Activated naive CD8-positive, alpha-beta T cell treated with anti-CD3 and anti-CD28 coated beads, Interleukin-2, amount 10 ng/mL, durations not matched to agents 7 days and 5 days (primary cell): Measurements from ENCODE around the gene SLC18A2. TPM values are rescaled to one million over a fixed set of nuclear protein-coding genes. Genes with fewer than 3 reads are reported as not detected.

ENCODE experiments used
- ATAC-seq: fragments of 150-1000 bp; cut with Tn5 transposase; one replicate; pipeline ENCODE4 v1.10.0; 2021; ENCODE audit warnings: low read depth, moderate library complexity
- POLR2A ChIA-PET: fragments of 350-600 bp; sonication (Branson Sonifier 250); formaldehyde crosslinking; loops from one replicate; lab custom pipeline; 2021; ENCODE audit warnings: antibody characterized with exemption; lab: Charles Lee
- DNase-seq: peaks from one replicate; pipeline ENCODE4 v3.0.0; 2021
- H3K27ac Mint-ChIP-seq: one replicate; pipeline ENCODE4 v1.8.0; 2022; ENCODE audit warnings: mild to moderate bottlenecking, mixed read lengths
- H3K27me3 Mint-ChIP-seq: one replicate; pipeline ENCODE4 v1.8.0; 2022; ENCODE audit warnings: mild to moderate bottlenecking, moderate library complexity, mixed read lengths
- H3K36me3 Mint-ChIP-seq: one replicate; pipeline ENCODE4 v1.8.0; 2021; ENCODE audit warnings: mild to moderate bottlenecking, mixed read lengths
- H3K4me1 Mint-ChIP-seq: one replicate; pipeline ENCODE4 v1.8.0; 2021; ENCODE audit warnings: mixed read lengths
- H3K4me3 Mint-ChIP-seq: one replicate; pipeline ENCODE4 v1.8.0; 2022; ENCODE audit warnings: mild to moderate bottlenecking, moderate library complexity, mixed read lengths
- H3K9me3 Mint-ChIP-seq: one replicate; pipeline ENCODE4 v1.8.0; 2021; ENCODE audit warnings: mixed read lengths
- total RNA-seq, 2 experiments: library from RNA; stranded (reverse); gene quantifications; one replicate each; pipeline ENCODE4 v1.2.3, GENCODE V29; 2021

The SLC18A2 gene
- total RNA-seq, 2 experiments from 2014 or later, result 0.14 to 0.17 TPM

GRCh38 chr10:117320050-117320665 lies 79.2 kb downstream of the SLC18A2 start:
- ATAC-seq, result no peak
- H3K4me1 Mint-ChIP-seq, result no peaks in the 10 kb centered on the region
- H3K27me3 Mint-ChIP-seq, result no peaks in the 10 kb centered on the region
- H3K9me3 Mint-ChIP-seq, result no peaks in the 10 kb centered on the region
- no peak for DNase-seq
- POLR2A ChIA-PET, result interaction anchor here (2.2 kb wide), 1 partner anchor 103 kb away, joined by 6 read pairs; no protein-coding TSS in a partner anchor
- H3K36me3 Mint-ChIP-seq, result peaks cover 5% of the 10 kb centered on the region
- H3K4me3 Mint-ChIP-seq, result no peak overlapping the region
- no peak overlapping the region for H3K27ac Mint-ChIP-seq

GRCh38 chr10:117322260-117322659 lies 81.3 kb downstream of the SLC18A2 start:
- POLR2A ChIA-PET, result no interaction called here
- Mint-ChIP-seq H3K27me3 (no peaks in the 10 kb centered on the region), H3K4me1 (no peaks in the 10 kb centered on the region), H3K9me3 (peaks cover 3% of the 10 kb centered on the region), H3K27ac (no peak overlapping the region), H3K4me3 (no peak overlapping the region), H3K36me3 (peaks cover 15% of the 10 kb centered on the region)
- ATAC-seq (no peak), DNase-seq (no peak)

- no peak overlapping the region for H3K4me3 Mint-ChIP-seq
- no peaks in the 10 kb centered on the region for H3K4me1 Mint-ChIP-seq
- peaks cover 3% of the 10 kb centered on the region for H3K9me3 Mint-ChIP-seq
- peaks cover 15% of the 10 kb centered on the region for H3K36me3 Mint-ChIP-seq
- H3K27me3 Mint-ChIP-seq, result no peaks in the 10 kb centered on the region
- DNase-seq (no peak), ATAC-seq (no peak)
- POLR2A ChIA-PET, result no interaction called here
- H3K27ac Mint-ChIP-seq, result no peak overlapping the region
Measured at GRCh38 chr10:117324367-117324766, 83.5 kb downstream of the SLC18A2 start.

- Mint-ChIP-seq H3K27ac (no peak overlapping the region), H3K27me3 (no peaks in the 10 kb centered on the region), H3K36me3 (peaks cover 24% of the 10 kb centered on the region)
Measured at GRCh38 chr10:117327262-117327661, 86.3 kb downstream of the SLC18A2 start.

More at GRCh38 chr10:117327262-117327661, 86.3 kb downstream of the SLC18A2 start:
- Mint-ChIP-seq H3K4me3 (no peak overlapping the region), H3K4me1 (no peaks in the 10 kb centered on the region), H3K9me3 (peaks cover 3% of the 10 kb centered on the region)
- ATAC-seq (no peak), DNase-seq (no peak)
- POLR2A ChIA-PET, result no interaction called here

Other genes with a start within 250 kb of the SLC18A2 start
- under 1 TPM; 0.54 to 0.61 TPM for gene SHTN1, start 235.9 kb upstream of the SLC18A2 start, total RNA-seq
- gene VAX1, start 102.8 kb upstream of the SLC18A2 start, total RNA-seq, result not detected
- gene KCNK18, start 43.6 kb upstream of the SLC18A2 start, total RNA-seq, result not detected
- 10 to 100 TPM; 16.0 to 18.8 TPM for gene PDZD8, start 134.3 kb downstream of the SLC18A2 start, total RNA-seq